NK-92 treated with Interleukin-12 subunit alpha and Interleukin-12 subunit beta, amount 100 ng/mL, for 24 hours (cell line): Measurements from ENCODE around the gene F7.
"Not testable (repeated sequence)": the region's sequence is repeated elsewhere in the genome, so short reads cannot be mapped to it uniquely, and the experiment has no call there.

Experiments
- DNase-seq: peaks from one replicate; lab custom pipeline; 2025; lab: John Stamatoyannopoulos, UW

The F7 gene

GRCh38 chr13:113102727-113103126 is 2.9 kb upstream of the F7 start:
- no peak for DNase-seq

GRCh38 chr13:113103646-113104045 is 1.9 kb upstream of the F7 start:
- no peak for DNase-seq

- no peak for DNase-seq
These were observed 396 bp downstream of the F7 start for GRCh38 chr13:113105921-113106452.

GRCh38 chr13:113106711-113107351 is 1.2 kb downstream of the F7 start:
- DNase-seq = no peak

GRCh38 chr13:113108521-113108920 is 2.9 kb downstream of the F7 start:
- DNase-seq = not testable (repeated sequence)

GRCh38 chr13:113109151-113110047 is 3.8 kb downstream of the F7 start:
- no peak for DNase-seq

- DNase-seq = no peak
These were observed 4.7 kb downstream of the F7 start for GRCh38 chr13:113110048-113110851.

GRCh38 chr13:113110852-113111315 is 5.3 kb downstream of the F7 start:
- DNase-seq = no peak

- not testable (repeated sequence) for DNase-seq
These were observed 6.2 kb downstream of the F7 start for GRCh38 chr13:113111821-113112220.

- not testable (repeated sequence) for DNase-seq
These were observed 6.9 kb downstream of the F7 start for GRCh38 chr13:113112475-113112874.

- DNase-seq = no peak
These were observed 7.6 kb downstream of the F7 start for GRCh38 chr13:113112893-113113845.

- DNase-seq = no peak
These were observed 8.3 kb downstream of the F7 start for GRCh38 chr13:113113846-113114271.

- DNase-seq = no peak
These were observed 9.1 kb downstream of the F7 start for GRCh38 chr13:113114511-113115362.

GRCh38 chr13:113115363-113116205 is 10.0 kb downstream of the F7 start:
- no peak for DNase-seq

- no peak for DNase-seq
These were observed 10.7 kb downstream of the F7 start for GRCh38 chr13:113116206-113116800.

GRCh38 chr13:113116871-113117271 is 11.3 kb downstream of the F7 start:
- no peak for DNase-seq

- DNase-seq = no peak
These were observed 11.8 kb downstream of the F7 start for GRCh38 chr13:113117335-113117872.

GRCh38 chr13:113117911-113118260 is 12.3 kb downstream of the F7 start:
- DNase-seq = no peak
